HepG2 (cell line): ENCODE results near the gene JTB. TPM values are rescaled to one million over a fixed set of nuclear protein-coding genes. Genes with fewer than 3 reads are reported as not detected.

ENCODE experiments used
- ARNT2 ChIP-seq: sonication (generic); formaldehyde crosslinking; IDR thresholded peaks from 2 replicates; pipeline ENCODE4 v1.8.0; 2022; ENCODE audit warnings: mild to moderate bottlenecking, low read depth, missing genetic modification reagents, moderate library complexity
- CENPX ChIP-seq: sonication (generic); formaldehyde crosslinking; IDR thresholded peaks from 2 replicates; pipeline ENCODE4 v1.9.0; 2021; ENCODE audit warnings: mild to moderate bottlenecking, missing genetic modification reagents, moderate library complexity
- KLF16 ChIP-seq, 2 experiments: sonication (generic) in 1 of 2; formaldehyde crosslinking in 1 of 2; IDR thresholded peaks; 2 replicates each; pipeline versions ENCODE4 v1.6.1 to v1.8.0; 2016 to 2023; ENCODE audit warnings: missing genetic modification reagents in 2 of 2, missing compliant biosample characterization in 1 of 2
- LRRFIP1 ChIP-seq: sonication (generic); formaldehyde crosslinking; conservative IDR thresholded peaks from 2 replicates; pipeline ENCODE4 v1.4.0; 2020; ENCODE audit warnings: missing genetic modification reagents
- MED1 ChIP-seq: sonication (generic); formaldehyde crosslinking; IDR thresholded peaks from 2 replicates; pipeline ENCODE4 v1.4.0; 2020; ENCODE audit warnings: missing genetic modification reagents
- MLXIP ChIP-seq: sonication (generic); formaldehyde crosslinking; IDR thresholded peaks from 2 replicates; pipeline ENCODE4 v1.9.0; 2021; ENCODE audit warnings: missing genetic modification reagents, borderline replicate concordance
- NR2F6 ChIP-seq, 2 experiments: IDR thresholded peaks; 2 replicates each; pipeline ENCODE4 v1.6.1; 2016; ENCODE audit warnings: antibody characterized with exemption in 1 of 2, mild to moderate bottlenecking in 1 of 2
- PRDM15 ChIP-seq: sonication (generic); formaldehyde crosslinking; IDR thresholded peaks from 2 replicates; pipeline ENCODE4 v1.4.0; 2020; ENCODE audit warnings: missing genetic modification reagents
- RBM22 ChIP-seq: fragments of 200-400 bp; formaldehyde crosslinking; optimal IDR thresholded peaks from 2 replicates; pipeline ENCODE3; 2017; ENCODE audit warnings: mild to moderate bottlenecking, low read length, moderate library complexity
- RFX5 ChIP-seq: IDR thresholded peaks from 2 replicates; pipeline ENCODE4 v1.6.1; 2011; ENCODE audit warnings: low read depth, low read length, improper control_type of control experiment
- TRIM24 ChIP-seq: sonication (generic); formaldehyde crosslinking; IDR thresholded peaks from 2 replicates; pipeline ENCODE4 v1.8.0; 2022; ENCODE audit warnings: mild to moderate bottlenecking, missing genetic modification reagents
- ZFP91 ChIP-seq: sonication (generic); formaldehyde crosslinking; IDR thresholded peaks from 2 replicates; pipeline ENCODE4 v1.9.0; 2022; ENCODE audit warnings: missing genetic modification reagents, mild to moderate bottlenecking, borderline replicate concordance
- ZMYM2 ChIP-seq: sonication (generic); formaldehyde crosslinking; IDR thresholded peaks from 2 replicates; pipeline ENCODE4 v1.8.0; 2022; ENCODE audit warnings: mild to moderate bottlenecking, missing genetic modification reagents
- ZNF30 ChIP-seq: sonication (generic); formaldehyde crosslinking; IDR thresholded peaks from 2 replicates; pipeline ENCODE4 v1.5.0; 2020; ENCODE audit warnings: mild to moderate bottlenecking, missing genetic modification reagents
- ZNF768 ChIP-seq: sonication (generic); formaldehyde crosslinking; IDR thresholded peaks from 2 replicates; pipeline ENCODE4 v1.4.0; 2020; ENCODE audit warnings: missing genetic modification reagents
- ZNF878 ChIP-seq: sonication (generic); formaldehyde crosslinking; IDR thresholded peaks from 2 replicates; pipeline ENCODE4 v1.8.1; 2023; ENCODE audit warnings: mild to moderate bottlenecking, missing genetic modification reagents, moderate library complexity
- ZSCAN22 ChIP-seq: sonication (generic); formaldehyde crosslinking; IDR thresholded peaks from 2 replicates; pipeline ENCODE4 v1.4.0; 2020; ENCODE audit warnings: mild to moderate bottlenecking, missing genetic modification reagents
- polyA plus RNA-seq, 8 experiments: library from polyadenylated mRNA; depleted of rRNA in 3 of 8; stranded (reverse) in 7 of 8; unstranded in 1 of 8; fragments of >200 nt; fragmentation: Illumina TruSeq in 4 of 8; extraction: Trizol in 4 of 8; gene quantifications; 2 replicates each; pipeline versions ENCODE4 v1.2.1 to v1.2.3, GENCODE V29; 2011 to 2016; ENCODE audit warnings: low read depth in 4 of 8, missing spikeins in 1 of 8, mixed read lengths in 1 of 8; ENCODE audit not compliant: insufficient read depth in 1 of 8
- total RNA-seq, 5 experiments: library from RNA; depleted of rRNA; stranded (reverse); fragments of >200 nt; fragmentation: Illumina TruSeq; extraction: Trizol; gene quantifications; 2 replicates each; pipeline ENCODE4 v1.2.3, GENCODE V29; 2016; ENCODE audit warnings: low read depth in 1 of 5

Gene JTB
- total and polyA plus RNA-seq, 2 of the 13 experiments (the other 11 are each of a cell fraction or from before 2014, with no cell fraction given) = 96.7 to 99.2 TPM

GRCh38 chr1:153958111-153958960, 19.1 kb downstream of the JTB start, which contains the start of gene CRTC2 (continued):
- peak; percentile 50; the same call in 1 of the 2 replicates for TF ChIP-seq MLXIP
- TF ChIP-seq NR2F6 (IDR thresholded peaks at IDR 0.05) = peak; percentile 59
- TF ChIP-seq NR2F6 (CRISPR knock-in tag; IDR thresholded peaks at IDR 0.05) = peak; percentile 55; the same call in 1 of the 2 replicates
- no peak for TF ChIP-seq ZNF30
- peak; percentile 45 for TF ChIP-seq ZNF768 (CRISPR knock-in tag)
- no peak for TF ChIP-seq ZMYM2 (CRISPR knock-in tag)
- TF ChIP-seq RFX5 = no peak
- no peak for TF ChIP-seq LRRFIP1 (CRISPR knock-in tag)
- no peak for TF ChIP-seq TRIM24 (CRISPR knock-in tag)
- peak in 1 of 2 experiments; percentile 75; a peak in 2 of 4 replicates for TF ChIP-seq KLF16 (CRISPR knock-in tag; IDR thresholded peaks at IDR 0.05)
- TF ChIP-seq ZFP91 (CRISPR knock-in tag) = peak; percentile 84; the same call in 1 of the 2 replicates
- no peak for TF ChIP-seq ZSCAN22 (CRISPR knock-in tag)
- no peak for TF ChIP-seq CENPX (CRISPR knock-in tag)
- TF ChIP-seq ARNT2 (CRISPR knock-in tag) = peak; percentile 53; the same call in 1 of the 2 replicates
- peak; percentile 66 for TF ChIP-seq RBM22
- TF ChIP-seq PRDM15 (CRISPR knock-in tag) = no peak
- peak; percentile 53; the same call in 1 of the 2 replicates for TF ChIP-seq MED1
- peak; percentile 75; the same call in 1 of the 2 replicates for TF ChIP-seq ZNF878
